DMS114 treated with DMSO at 0.1 percent for 48 hours (cell line): ENCODE results near the gene PPP2R5E.
"Not testable (repeated sequence)": the region's sequence is repeated elsewhere in the genome, so short reads cannot be mapped to it uniquely, and the experiment has no call there.

Source experiments
- DNase-seq: peaks from one replicate; lab custom pipeline; 2025; ENCODE audit not compliant: unreplicated experiment; lab: John Stamatoyannopoulos, UW

PPP2R5E gene

GRCh38 chr14:63522511-63522910 lies 20.7 kb downstream of the PPP2R5E start:
- not testable (repeated sequence) for DNase-seq

- DNase-seq, result no peak
Measured at GRCh38 chr14:63517354-63517753, 25.8 kb downstream of the PPP2R5E start.

- DNase-seq, result no peak
Measured at GRCh38 chr14:63515240-63515639, 27.9 kb downstream of the PPP2R5E start.

DNA sequence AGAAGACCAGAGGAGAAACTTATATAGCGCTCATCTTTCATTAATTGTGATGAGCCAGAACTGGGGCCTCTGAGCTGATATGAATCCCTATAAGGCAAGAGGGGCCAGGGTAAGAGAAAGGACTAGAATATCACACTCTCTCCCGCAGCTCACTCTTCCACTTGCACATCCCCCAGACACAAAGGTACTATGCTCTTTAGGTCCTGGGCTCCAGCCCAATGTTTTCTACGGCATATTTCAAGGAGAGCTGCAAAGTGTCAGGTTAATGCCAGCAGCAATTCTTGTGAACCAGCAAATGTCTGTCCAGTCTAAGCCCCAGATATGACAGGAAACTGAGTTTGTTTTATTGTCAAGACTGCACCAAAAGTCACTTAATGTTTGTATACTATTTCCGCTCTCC lies 29.4 kb downstream of the PPP2R5E start:
- no peak for DNase-seq

DNA sequence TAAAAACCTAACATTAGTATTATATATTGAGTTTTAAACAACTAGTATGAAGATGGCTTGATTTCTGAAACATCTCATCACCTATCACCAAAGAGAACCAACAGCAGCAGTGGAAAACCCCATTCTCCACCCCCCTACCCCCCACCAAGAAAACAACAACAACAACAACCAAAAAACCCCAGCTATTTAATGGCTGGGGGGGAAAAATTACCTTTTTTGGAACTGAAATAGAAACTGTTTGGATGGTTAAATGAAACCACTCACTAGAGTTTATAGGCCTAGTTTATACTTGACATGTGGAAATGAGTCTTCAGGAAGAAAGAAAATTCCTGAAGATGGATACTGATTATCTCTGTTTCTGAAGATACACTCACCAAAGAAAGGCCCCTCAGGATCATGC lies 30.3 kb downstream of the PPP2R5E start:
- no peak for DNase-seq

DNA sequence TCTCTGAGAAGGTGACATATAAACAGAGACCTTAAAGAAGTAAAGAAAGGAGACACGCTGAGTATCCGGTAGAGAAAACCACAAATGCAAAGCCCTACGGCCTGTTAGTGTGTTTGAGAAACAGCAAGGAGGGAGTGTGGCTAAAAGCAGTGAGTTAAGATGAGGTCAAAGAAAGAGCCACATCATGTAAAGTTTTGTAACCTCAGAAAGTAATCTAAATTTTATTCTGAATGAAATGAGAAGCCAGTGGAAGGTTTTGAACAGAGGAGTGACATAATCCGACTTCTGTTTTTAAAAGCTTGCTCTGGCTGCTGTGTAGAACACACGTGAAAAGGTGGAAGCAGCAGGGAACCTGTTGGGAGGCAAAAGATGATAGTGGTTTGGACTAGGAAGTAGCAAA lies 32.6 kb downstream of the PPP2R5E start:
- DNase-seq, result no peak

- DNase-seq, result no peak
Measured at GRCh38 chr14:63508033-63508432, 35.1 kb downstream of the PPP2R5E start.

GRCh38 chr14:63504648-63505047 lies 38.5 kb downstream of the PPP2R5E start:
- no peak for DNase-seq

DNA sequence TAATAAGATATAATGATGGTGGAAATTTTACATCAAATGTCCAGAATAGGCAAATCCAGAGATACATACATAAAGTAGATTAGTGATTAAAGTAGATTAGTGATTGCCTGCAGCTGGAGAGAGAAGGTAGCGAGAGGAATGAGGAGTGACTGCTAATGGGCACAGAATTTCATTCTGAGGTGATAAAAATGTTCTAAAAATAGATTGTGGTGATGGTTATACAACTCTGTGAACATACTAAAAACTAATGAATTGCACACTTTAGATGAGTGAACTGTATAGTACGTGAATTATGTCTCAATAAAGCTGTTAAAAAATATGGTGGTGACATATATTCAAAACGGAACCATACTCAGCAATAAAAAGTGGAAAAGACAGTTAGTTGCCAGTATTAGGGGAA lies 41.7 kb downstream of the PPP2R5E start:
- DNase-seq, result no peak

- DNase-seq, result no peak
Measured at GRCh38 chr14:63499701-63500250, 43.4 kb downstream of the PPP2R5E start.

GRCh38 chr14:63496837-63497400 lies 46.3 kb downstream of the PPP2R5E start:
- no peak for DNase-seq

DNA sequence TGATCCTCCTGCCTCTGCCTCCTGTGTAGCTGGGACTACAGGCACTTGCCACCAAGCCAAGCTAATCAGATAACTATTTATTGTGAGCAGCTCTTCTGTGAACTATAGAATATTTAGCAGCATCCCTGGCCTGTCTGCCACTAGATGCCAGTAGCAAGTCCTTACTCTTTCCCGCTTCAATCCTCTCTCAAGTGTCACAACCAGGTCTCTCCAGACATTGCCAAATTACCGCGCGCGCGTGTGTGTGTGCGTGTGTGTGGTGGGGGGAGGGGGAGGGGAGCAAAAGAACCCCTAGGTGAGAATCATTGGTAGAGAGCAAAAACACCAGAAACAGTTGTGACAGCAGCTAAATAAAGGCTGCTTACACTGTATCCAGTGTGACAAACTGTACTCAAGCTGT lies 49.9 kb downstream of the PPP2R5E start:
- DNase-seq, result no peak

GRCh38 chr14:63492391-63492790 lies 50.8 kb downstream of the PPP2R5E start:
- DNase-seq, result no peak

GRCh38 chr14:63487724-63488123 lies 55.5 kb downstream of the PPP2R5E start:
- no peak for DNase-seq

DNA sequence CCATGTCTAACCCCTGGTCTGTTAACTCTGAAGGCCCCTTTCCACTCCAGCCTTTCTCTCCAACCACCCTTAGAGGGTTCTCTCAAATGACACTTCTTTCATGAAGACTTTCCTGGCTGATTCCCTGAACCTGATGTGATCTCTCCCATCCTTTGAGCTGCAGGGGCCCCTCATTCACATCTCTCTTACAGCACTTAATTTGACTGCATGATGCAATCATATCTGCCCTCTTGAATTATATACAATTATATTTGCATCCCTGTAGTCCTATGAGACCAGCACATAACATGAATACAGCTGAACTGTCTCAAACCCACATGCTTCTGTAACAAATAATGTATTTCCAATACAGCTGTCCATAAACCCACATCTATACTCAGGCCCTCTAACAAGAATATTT lies 56.4 kb downstream of the PPP2R5E start:
- no peak for DNase-seq

DNA sequence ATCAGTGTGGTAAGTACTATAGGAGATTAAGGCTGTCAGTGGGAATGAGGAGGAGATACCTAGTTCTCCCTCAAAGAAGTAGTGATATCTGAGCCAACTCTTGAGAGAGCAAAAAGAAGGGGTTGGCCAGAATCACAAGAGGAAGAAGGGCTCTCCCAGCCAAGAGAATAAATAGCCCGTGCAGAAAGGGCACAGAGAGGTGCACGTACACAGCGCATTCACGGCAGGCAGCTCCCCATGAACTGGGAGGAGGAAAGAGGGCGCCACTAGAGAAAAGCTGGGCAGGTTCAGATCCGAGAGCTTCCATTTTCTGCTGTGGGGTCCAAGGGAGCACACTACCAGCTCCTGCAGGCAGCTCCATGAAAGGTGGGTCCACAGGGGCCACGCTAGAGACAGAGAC lies 59.9 kb downstream of the PPP2R5E start:
- DNase-seq, result no peak

DNA sequence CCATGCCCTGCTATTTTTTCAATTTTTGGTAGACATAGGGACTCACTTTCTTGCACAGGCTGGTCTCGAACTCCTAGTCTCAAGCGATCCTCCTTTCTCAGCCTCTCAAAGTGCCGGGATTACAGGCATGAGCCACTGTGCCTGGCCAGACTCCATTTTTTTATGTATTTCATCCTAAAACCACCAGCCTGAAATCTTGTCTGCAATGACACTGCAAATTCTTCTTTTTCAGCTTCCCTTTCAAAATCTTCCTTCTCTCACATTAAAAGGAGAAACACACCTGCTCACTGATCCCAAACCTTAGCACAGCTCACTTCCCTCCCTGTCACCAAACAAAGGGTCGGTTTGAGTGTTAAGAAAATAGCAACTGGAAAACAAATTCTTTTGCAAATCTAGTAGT lies 62.6 kb downstream of the PPP2R5E start:
- DNase-seq, result no peak

- no peak for DNase-seq
Measured at GRCh38 chr14:63478437-63478852, 64.7 kb downstream of the PPP2R5E start.

- DNase-seq, result no peak
Measured at GRCh38 chr14:63478010-63478409, 65.2 kb downstream of the PPP2R5E start.

DNA sequence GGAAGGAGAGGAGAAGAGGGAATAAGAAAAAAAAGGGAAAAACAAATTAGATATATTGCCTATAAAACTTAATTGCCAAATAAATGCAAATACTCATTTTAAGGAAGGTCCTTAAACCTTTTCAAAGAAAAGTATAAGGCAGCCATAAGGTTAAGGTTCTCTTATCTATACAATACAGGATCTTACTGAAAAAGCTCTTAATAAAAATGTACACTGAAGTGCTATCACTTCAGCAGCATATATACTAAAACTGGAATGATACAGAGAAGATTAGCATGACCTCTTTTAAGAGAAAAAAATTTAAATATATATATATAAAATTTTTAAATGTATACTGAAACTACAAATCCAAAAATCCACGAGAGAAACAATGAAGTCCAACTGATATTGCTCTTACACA lies 65.6 kb downstream of the PPP2R5E start:
- DNase-seq, result no peak

- DNase-seq, result no peak
Measured at GRCh38 chr14:63475761-63476160, 67.4 kb downstream of the PPP2R5E start.

- DNase-seq, result no peak
Measured at GRCh38 chr14:63474844-63475243, 68.3 kb downstream of the PPP2R5E start.

GRCh38 chr14:63474111-63474510 lies 69.1 kb downstream of the PPP2R5E start:
- no peak for DNase-seq
